Mesenteric fat pad (tissue), 1 donor: ENCODE data around the gene ONECUT3. TPM values are rescaled to one million over a fixed set of nuclear protein-coding genes. Genes with fewer than 3 reads are reported as not detected.

Experiments
- DNase-seq: peaks from one replicate; pipeline ENCODE4 v3.0.0-alpha.2; 2020; ENCODE audit warnings: low spot score
- total RNA-seq: library from RNA; stranded (reverse); fragmentation: NEBNext Ultra II Directional; extraction: Animal tissue kit (Norgen Biotek cat#: 25700); gene quantifications from one replicate; pipeline ENCODE4 v1.2.1, GENCODE V29; 2021
- donor health status: DM: yes; HTN: yes; CAD: no.

ONECUT3 gene
- total RNA-seq, 1 donor from 2014 or later: not detected

DNA sequence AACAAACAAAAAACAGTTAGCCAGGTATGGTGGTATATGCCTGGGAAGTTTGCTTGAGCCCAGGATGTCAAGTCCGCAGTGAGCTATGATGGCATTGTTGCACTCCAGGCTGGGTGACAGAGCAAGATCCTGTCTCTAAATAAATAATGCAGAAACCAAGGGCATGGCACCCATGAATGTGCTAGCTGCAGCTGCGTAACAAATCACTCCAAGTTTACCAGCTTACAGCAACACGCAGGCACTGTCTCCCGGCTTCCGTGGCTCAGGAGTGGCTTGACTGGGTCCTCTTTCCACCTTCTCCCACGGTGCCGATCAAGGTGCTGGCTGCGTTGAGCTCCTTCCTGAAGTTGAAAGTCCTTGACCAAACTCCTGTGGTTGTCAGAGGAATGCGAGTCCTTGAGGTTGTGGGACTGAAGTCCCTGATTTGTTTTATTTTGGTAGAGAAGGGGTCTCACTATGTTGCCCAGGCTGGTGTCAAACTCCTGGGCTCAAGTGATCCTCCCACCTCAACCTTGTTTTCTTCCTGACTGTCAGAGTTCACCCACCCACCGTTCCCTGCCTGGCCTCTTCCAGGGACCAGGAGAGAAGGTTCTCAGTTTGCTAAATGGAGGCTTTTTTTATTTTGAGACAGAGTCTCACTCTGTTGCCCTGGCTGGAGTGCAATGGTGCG, 13.2 kb upstream of the ONECUT3 start:
- no peak for DNase-seq

DNA sequence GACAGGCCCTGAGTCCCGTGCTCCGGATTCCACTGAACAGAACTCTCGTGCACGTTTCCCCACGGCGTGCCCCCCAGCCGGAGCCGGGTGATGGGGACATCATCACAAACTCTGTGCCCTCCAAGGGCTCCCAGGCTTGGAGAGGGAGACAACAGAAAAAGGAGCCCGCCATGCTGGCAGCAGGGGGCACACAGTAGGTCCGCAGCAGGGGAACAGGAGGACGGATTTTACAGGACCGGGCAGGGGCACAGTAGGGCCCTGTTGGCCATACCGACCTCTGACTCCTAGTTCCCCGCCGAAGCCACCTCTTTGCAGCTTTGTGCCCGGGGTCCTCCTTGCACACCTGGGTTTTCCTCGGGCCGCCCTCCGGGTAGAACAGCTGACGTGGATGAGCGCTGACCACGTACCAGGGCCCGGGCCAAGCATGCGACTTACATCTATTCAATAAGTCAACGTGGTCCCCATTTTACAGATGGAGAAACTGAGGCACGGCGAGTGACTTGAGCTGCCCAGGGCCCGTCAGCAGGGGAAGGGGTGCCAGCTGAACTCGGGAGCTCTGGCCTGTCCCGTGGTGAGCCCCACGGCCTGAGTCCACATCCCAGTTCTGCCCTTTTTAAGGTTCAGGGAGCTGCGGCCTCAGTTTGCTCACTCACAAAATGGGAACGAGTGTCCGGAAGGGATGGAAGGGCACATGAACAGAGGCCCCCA, 10.2 kb upstream of the ONECUT3 start:
- no peak for DNase-seq

DNA sequence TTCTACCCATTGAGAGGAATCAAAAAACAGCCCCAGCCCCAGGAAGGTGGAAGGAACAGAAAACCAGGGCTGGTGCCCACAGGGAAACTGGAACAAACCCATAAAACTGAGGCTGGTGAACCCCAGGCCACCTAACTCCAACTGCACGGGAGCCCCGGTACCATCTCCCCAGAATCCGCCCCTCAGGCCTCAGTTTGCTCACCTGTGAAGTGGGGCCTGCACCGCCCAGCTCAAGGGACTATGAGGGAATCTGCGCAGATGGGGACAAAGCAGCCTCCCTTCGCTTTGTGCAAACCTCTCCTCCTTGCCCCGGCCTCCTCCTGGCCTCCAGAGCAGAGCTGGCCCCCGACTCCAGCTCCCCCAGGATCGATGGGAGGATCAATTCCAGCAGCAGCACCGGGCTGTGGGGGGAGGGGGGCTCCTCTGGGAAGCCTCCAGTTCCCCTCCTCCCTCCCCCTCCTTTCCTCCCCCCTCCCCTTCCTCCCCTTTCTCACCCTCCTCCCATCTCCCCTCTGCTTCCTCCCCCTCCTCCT, 9.1 kb upstream of the ONECUT3 start:
- no peak for DNase-seq

DNA sequence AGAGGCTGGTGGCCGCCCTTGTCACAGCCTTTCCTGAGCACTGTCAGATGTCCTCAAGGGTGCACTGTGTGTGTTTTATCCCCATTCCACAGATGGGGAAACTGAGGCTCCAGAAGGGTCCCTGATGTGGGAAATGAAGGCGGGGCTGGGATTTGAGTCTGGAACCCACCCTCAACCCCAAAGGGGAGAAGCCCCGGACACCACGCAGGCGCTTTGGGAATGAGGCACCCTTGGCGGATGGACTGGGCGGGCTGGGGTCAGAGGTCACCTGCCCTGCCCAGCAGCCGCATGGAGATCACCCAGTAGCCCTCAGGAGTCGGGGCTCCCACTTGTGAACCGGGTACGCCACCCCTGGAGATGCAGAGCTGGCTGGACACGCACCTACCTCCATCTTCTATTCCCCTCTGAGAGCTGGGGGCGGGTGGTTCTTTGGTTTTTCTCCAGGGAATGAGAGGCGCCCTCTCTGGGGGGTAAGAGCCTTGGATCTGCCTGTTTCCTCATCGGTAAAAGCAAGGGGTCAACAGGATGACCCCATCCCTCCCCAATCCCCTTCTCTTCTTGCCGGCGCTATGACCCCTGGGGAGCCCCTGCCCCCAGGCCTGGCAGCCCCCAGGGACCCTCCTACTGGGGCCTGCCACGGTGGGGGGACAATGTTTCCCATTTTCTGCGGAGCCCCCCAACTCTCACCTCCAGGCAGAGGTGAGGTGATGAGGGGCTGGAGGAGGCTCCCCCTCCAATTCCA, 8.3 kb upstream of the ONECUT3 start:
- DNase-seq: no peak

DNA sequence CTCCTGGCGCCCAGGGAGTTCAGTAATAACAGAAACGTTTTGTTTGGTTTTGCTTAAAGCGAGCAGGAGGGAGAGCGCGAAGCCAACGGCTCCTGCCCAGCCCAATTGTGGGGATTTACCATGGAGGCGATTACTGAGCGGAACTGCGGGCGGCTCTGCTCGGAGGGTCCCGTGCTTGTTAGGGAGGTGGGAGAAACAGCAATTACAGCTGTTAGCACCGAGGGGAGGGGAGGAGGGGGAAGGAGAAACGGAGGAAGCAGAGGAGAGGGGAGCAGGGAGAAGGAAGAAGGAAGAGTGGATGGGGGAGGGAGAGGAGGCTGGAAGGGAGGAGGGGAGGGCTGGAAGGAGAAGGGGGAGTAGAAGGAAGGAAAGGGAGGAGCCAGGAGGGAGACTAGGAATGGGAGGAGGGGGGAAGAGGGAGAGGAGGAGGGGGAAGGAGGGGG, 7.7 kb upstream of the ONECUT3 start:
- DNase-seq: no peak

DNA sequence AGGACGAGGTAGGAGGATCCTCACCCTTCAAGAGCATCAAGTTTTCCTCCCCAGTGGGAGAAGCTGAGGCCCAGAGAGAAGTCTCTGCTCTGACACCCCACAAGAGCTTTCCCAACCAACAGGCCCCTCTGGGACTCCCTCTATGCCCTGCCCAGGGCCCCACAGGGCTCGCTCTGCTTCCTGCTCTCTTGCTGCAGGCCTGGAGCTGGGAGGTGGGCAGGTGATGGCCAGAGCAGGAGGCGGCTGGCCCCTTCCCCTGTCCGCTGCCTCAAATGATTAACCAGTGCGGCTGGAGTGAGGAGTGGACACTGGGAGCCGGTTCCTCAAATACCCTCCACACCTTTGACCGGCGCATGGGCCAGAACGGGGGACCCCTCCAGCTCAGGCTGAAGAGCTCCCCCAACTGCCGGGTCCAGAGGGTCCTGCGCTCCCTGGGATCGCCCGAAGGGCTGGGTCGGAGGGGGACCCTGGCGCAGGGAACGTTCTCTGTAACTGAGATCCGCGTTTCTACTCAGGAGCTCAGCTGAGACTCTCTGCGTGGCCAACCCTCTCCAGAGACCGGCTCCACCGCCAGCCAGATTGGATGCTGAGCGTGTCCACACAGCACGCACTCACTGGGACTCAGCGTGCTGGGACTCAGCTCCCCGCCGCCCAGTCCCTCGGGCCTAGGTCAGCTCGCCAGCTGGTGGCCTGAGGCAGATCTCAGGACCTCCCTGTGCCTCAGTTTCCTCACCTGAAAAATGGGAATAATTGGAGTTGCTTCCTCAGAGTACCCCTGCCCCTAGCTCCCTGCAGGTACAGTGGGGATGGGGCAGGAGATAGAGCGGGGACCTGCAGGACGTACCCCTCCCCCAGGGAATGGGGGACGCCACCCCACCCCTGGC, 6.7 kb upstream of the ONECUT3 start:
- DNase-seq: no peak

DNA sequence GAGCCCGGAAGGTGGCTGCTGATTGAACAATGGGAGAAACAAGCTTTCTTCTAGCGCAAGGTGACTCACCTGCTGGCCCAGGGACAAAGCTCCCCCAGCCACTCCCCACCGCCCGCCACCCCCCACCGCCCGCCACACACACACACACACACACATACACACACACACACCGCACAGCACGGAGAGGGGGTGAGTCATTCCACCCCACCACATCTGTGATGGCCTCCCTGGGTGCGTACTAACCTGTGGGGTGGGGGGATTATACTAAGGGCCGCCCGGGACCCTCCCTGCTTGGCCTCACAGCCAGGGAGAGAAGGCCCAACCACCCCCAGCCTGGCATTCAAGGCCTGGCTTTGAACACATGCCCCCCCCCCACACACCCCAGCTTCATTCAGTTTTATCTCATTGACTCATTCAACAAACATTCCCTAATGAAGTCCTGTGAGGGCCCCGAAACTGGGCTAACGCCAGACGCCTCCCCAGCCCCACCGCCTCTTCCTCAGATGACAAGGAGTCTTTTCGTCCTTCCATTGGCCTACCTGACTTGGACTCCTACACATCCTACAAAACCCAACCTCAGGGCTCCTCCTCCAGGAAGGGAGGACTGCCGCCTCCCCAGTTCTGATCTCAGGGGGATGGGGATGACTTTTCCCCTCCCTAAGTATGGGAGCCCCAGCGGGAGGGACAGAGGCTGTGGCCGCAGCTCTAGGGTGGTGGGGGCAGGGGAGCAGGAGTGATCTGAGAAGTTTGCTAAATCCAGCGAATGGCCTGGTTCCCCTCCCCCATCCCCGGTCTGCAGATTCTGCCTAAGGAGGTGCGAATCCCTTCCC, 5.8 kb upstream of the ONECUT3 start:
- no peak for DNase-seq

DNA sequence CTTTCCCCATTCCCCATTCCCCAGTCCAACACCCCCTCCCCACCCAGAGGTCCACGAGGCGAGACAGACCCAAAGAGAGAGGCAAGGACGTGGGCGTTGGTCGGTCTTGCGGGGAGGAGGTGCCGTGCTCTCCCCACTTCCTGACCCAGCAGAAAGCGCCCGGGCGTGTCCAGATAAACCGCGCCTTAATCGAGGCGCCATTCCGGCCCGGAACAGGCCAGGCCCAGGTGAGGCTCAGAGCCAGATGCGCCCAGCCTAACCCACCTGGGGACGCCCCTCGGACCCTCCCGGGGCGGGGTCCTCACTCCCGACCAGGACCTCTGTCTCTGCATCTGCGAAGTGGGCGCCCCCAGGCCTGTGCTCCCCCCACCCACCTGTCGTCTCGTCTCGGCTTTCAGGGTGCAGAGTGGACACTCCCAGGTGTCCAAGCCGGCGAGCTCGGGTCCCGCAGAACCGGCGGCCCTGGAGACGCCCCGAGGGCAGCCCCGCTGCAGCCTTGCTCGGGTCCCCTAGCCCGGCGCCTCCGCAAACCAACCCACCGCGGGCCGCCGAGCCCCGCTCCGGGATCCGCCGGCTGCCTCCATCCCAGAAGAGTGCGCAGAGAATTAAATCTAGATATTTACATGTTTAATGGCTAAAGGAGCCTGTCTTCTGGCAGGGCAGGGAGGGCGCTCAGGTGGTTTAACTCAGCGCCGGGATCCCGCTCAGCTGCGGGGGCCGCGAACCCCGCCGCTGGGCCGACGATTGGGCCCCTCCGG, 5.0 kb upstream of the ONECUT3 start:
- DNase-seq: no peak

DNA sequence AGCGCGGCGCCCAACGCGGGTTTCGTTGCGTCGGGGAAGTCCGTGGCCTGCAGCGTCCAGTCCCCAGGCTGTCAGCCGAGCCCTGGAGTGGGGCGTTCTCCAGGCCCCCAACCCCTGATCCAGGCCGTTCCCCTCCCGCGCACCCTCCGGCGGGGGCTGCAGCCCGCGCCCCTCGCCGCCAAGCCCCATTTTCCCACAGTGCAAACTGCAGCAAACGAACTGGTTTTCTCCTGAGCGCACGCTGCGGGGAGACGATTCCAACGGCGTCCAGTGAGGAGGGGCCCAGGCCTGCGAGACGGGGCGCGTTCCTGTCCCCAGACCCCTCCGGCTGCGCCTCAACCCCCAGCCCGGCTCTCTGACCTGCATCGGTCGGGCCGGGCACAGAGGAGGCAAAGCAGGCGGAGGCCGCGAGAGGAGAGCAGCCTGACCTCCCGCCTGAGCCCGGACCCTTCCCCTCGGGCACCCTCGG, 4.4 kb upstream of the ONECUT3 start:
- DNase-seq: no peak

DNA sequence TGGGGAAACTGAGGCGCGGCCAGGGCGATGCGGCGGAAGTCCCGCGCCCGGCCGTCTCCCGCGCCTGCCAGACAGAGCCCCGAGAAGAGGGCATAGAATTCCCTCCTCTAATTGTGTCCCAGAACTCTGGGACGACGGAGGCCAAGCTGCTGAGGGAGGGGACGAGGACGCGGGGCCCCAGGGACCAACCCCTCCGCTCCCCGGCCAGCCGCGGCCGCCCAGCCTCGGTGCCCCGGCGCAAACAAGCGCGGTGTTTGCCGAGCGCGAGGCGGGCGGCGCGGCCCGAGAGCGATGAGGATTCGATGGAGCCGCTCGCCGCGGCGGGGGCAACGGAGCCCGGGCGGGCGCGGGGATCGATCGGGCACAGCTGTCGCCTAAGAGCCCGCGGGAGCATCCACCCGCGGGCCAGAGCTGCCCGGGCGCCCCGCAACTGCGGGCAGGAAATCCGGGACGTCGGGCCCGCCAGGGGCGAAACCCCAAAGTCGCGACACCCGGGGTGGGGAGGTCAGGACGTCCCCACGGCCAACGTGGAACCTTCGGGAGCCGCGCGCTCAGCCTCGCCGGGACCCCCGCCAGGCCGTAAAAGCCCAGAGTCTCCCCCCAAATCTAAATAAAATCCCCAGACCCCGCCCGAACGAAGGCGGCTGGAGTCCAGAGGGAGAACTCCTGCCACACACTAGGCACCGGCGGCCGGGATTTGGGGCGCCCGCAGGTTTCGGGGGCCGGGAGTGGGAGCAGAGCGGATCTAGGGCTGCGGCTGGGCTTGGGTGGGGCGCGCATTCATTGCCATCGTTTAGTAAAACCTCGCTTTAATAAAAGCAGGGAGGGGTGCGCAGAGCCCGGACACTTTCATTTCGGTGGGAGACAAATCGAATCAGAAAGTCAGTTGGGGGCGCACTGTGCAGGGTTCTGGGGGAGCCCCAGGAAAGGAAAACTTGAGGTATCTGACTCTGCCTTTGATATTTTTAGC, 3.6 kb upstream of the ONECUT3 start:
- DNase-seq: no peak

DNA sequence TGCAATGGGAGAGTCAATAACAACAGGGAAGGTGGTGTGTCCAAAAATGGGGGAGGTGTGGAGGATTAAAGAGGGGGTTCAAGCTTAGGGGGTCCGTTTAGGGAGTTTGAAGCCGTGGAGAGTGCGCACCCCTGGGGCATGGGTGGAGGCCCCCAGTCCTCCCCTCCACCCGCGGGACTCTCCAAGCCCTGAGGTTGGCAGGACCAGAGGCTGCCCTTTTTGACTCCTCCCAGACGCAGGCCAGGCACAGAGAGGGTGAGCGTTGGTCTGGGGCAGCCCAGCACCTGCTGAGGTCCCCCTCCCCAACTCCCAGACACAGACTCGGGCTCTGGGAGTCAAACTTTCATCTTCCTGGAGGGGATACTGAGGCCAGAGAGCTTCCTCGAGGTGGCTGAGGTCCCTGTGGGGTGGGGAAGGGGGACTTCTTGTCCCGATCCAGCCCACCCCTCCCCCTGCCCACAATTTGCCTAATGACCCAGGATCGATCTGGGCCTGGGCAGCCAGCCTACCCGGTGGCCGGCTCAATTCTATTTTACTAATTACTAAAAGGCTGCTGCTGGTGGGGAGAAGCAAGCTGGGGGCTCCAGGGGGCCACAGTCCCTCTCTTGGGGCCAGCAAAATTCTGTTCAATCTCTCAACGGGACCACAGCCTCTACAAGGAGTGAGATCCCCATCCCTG, 2.8 kb upstream of the ONECUT3 start:
- DNase-seq: no peak

DNA sequence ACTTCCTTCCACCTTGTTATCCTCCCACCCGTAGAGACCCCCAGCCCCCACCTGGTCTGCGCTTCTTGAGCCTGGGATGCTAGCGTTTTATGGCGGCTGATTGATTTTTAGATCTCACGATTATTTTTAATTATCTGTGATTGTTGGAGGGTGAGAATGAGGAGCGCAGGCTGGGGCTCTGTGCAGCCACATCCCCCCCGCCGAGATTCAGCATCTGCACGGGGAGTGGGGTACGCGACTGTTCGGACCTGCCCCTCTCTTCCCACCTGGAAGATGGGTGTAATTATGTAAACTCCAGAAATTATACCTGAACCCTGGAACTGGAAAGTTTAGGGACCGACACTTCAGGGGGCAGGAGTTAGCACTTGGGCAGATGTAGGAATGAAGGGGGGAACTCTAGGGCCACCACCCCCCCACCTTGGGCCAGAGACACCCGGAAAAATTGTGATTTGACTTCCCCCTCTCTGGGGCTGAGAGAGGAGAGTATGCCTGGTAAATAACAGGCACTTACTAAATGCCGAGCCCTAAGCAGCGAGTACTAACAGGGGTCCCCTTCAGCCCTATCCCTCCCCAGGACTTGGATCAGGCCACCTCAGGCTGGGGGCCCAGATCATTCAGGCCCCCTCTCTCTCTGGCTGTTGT, 1.8 kb upstream of the ONECUT3 start:
- DNase-seq: no peak

DNA sequence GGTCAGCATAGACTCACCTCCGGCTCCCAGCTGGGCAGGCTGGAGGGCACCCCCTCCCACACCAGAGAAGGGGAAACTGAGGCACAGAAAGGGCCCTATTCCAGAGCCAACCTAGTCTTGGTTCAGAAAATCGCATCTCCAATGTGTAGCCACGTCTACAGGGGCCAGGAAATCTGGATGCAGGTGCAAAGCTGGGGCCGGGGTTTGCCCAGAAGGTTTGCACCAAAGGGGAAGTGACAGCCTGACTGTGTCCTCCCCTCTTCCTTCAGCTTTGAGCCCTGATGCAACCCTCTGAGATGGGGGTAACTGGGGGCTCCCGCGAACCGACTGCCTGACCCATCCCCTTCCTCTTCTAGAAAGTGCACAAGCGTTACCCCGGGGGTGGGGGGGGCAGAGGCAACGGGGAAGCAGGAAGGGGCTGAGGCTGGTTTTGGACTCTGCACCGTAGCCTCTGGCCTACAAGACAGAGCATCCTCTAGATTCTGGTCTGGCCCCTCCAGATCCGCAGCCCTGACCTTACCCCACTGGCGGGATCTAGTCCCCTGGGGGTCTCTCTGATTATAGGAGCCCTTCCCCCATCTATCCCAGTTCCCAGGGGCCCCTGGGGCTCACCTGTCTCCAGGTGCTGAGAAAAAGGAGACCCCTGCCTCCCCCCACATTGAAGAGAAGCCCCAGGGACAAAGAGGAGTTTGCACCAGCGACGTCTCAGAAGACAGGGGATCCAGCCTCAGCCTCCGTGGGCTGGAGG, 1.1 kb upstream of the ONECUT3 start:
- DNase-seq: no peak

DNA sequence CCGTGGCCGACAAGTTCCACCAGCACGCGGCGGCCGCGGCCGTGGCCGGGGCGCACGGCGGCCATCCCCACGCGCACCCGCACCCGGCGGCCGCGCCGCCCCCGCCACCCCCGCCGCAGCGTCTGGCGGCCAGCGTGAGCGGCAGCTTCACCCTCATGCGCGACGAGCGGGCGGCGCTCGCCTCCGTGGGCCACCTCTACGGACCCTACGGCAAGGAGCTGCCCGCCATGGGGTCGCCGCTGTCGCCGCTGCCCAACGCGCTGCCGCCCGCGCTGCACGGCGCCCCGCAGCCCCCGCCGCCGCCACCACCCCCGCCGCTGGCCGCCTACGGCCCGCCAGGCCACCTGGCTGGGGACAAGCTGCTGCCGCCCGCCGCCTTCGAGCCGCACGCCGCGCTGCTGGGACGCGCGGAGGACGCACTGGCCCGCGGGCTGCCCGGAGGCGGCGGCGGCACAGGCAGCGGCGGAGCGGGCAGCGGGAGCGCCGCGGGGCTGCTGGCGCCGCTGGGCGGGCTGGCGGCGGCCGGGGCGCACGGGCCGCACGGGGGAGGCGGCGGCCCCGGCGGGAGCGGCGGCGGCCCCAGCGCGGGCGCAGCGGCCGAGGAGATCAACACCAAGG, 821 bp downstream of the ONECUT3 start:
- no peak for DNase-seq

DNA sequence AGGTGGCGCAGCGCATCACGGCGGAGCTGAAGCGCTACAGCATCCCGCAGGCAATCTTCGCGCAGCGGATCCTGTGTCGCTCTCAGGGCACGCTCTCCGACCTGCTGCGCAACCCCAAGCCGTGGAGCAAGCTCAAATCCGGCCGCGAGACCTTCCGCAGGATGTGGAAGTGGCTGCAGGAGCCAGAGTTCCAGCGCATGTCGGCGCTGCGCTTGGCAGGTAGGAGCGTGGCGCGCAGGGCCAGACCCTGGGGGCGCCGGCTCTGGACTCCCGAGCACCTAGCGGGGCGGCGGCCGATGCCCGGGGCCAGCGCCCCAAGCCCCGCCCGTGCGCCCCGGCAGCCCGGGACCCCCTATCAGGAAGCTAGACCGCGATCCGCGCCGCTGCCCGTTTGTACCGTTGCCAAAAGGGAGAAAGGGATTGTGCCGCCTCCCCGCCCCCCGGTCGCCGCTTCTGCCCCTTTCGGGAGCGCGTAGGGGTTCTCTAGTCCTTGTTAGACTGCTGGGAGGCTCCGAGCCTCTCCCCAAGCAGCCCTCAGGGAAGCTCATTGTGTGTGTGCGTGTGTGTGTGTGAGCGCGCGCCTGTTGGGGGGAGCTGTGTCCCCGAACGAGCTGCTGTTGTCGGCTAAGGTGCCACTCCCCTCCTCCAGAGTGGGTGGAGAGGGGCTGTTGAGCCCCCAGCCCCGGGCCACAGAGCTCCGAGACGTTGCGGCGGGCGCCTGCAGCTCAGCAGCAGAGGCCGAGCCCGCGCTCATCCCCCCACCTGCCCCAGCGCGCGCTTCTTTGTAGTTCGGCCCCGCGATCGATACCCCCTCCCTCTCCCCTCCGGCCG, 1.5 kb downstream of the ONECUT3 start:
- no peak for DNase-seq
